Measurements from ENCODE around the gene BNIP5.

DNA sequence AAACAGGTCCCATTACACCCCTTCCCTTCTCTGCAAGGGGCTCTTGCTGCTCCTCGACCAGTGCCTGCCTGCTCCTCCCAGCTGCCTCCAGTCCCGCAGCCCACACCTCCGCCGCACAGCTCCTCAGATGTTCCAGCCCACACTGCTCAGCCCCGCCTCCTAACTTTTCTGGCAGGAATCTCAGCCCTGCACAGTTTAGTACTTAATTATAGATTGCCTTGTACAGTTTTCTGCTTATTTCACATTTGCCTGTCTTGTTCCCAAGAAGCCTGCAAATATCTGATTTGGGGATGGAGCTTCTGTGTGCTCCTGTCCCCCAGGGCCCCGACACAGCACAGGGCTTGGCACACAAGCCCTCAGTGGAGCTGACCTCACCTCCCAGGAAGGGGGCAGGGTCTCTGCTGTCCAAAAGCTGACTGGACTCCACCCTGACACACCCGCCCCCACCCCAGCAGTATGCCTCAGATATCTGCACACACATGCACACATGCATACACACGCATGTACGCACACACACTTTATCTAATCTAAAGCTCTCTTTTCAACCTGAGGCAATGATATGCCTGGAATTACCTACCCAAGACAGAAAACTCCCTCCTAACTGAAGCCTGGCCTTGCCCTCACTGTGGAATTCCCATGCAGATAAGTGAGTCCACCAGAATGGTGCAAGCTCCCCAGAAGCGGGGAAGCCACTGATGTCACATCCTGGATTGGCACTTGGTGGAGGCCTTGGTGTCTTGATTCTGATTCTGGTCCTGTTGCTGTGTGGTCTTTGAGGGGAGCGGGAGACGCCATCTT, 68.0 kb downstream of the BNIP5 start:
- TF ChIP-seq ZC3H10 (CRISPR knock-in tag; IDR thresholded peaks at IDR 0.05) = no peak
- TF ChIP-seq, protein P1, sequence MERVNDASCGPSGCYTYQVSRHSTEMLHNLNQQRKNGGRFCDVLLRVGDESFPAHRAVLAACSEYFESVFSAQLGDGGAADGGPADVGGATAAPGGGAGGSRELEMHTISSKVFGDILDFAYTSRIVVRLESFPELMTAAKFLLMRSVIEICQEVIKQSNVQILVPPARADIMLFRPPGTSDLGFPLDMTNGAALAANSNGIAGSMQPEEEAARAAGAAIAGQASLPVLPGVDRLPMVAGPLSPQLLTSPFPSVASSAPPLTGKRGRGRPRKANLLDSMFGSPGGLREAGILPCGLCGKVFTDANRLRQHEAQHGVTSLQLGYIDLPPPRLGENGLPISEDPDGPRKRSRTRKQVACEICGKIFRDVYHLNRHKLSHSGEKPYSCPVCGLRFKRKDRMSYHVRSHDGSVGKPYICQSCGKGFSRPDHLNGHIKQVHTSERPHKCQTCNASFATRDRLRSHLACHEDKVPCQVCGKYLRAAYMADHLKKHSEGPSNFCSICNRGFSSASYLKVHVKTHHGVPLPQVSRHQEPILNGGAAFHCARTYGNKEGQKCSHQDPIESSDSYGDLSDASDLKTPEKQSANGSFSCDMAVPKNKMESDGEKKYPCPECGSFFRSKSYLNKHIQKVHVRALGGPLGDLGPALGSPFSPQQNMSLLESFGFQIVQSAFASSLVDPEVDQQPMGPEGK (CRISPR knock-in tag; IDR thresholded peaks at IDR 0.05; ENCODE audit: borderline replicate concordance) = no peak
- TF ChIP-seq, protein P2, sequence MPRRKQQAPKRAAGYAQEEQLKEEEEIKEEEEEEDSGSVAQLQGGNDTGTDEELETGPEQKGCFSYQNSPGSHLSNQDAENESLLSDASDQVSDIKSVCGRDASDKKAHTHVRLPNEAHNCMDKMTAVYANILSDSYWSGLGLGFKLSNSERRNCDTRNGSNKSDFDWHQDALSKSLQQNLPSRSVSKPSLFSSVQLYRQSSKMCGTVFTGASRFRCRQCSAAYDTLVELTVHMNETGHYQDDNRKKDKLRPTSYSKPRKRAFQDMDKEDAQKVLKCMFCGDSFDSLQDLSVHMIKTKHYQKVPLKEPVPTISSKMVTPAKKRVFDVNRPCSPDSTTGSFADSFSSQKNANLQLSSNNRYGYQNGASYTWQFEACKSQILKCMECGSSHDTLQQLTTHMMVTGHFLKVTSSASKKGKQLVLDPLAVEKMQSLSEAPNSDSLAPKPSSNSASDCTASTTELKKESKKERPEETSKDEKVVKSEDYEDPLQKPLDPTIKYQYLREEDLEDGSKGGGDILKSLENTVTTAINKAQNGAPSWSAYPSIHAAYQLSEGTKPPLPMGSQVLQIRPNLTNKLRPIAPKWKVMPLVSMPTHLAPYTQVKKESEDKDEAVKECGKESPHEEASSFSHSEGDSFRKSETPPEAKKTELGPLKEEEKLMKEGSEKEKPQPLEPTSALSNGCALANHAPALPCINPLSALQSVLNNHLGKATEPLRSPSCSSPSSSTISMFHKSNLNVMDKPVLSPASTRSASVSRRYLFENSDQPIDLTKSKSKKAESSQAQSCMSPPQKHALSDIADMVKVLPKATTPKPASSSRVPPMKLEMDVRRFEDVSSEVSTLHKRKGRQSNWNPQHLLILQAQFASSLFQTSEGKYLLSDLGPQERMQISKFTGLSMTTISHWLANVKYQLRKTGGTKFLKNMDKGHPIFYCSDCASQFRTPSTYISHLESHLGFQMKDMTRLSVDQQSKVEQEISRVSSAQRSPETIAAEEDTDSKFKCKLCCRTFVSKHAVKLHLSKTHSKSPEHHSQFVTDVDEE (CRISPR knock-in tag; IDR thresholded peaks at IDR 0.05) = no peak
- no peak for TF ChIP-seq RARB (CRISPR knock-in tag; IDR thresholded peaks at IDR 0.05)
- TF ChIP-seq PPARA (CRISPR knock-in tag; IDR thresholded peaks at IDR 0.05; ENCODE audit: borderline replicate concordance) = no peak
- TF ChIP-seq BACH2 (CRISPR knock-in tag; IDR thresholded peaks at IDR 0.05; ENCODE audit: borderline replicate concordance) = no peak
- TF ChIP-seq, protein P3, sequence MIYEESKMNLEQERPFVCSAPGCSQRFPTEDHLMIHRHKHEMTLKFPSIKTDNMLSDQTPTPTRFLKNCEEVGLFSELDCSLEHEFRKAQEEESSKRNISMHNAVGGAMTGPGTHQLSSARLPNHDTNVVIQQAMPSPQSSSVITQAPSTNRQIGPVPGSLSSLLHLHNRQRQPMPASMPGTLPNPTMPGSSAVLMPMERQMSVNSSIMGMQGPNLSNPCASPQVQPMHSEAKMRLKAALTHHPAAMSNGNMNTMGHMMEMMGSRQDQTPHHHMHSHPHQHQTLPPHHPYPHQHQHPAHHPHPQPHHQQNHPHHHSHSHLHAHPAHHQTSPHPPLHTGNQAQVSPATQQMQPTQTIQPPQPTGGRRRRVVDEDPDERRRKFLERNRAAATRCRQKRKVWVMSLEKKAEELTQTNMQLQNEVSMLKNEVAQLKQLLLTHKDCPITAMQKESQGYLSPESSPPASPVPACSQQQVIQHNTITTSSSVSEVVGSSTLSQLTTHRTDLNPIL (CRISPR knock-in tag; IDR thresholded peaks at IDR 0.05; ENCODE audit: low read depth) = no peak
- TF ChIP-seq ZFP30 (CRISPR knock-in tag; IDR thresholded peaks at IDR 0.05) = no peak
- TF ChIP-seq TCF4 (CRISPR knock-in tag; IDR thresholded peaks at IDR 0.05; ENCODE audit: borderline replicate concordance) = no peak
- TF ChIP-seq ZNF70 (CRISPR knock-in tag; IDR thresholded peaks at IDR 0.05) = no peak
- TF ChIP-seq GLIS3 (CRISPR knock-in tag; IDR thresholded peaks at IDR 0.05) = no peak
- no peak for TF ChIP-seq ARNTL (CRISPR knock-in tag; IDR thresholded peaks at IDR 0.05; ENCODE audit: borderline replicate concordance, low read depth)
- no peak for TF ChIP-seq ZFP3 (CRISPR knock-in tag; IDR thresholded peaks at IDR 0.05)
- TF ChIP-seq OSR1 (CRISPR knock-in tag; IDR thresholded peaks at IDR 0.05) = no peak
